HG02798 (cell line): ENCODE data around the gene SLC25A47.

Experiments used
- ATAC-seq: cut with Tn5 transposase; IDR thresholded peaks from one replicate; pipeline ENCODE4 v1.9.1; 2021; ENCODE audit warnings: mild to moderate bottlenecking; ENCODE audit not compliant: unreplicated experiment, poor library complexity

SLC25A47 gene

GRCh38 chr14:100322138-100322957, 791 bp upstream of the SLC25A47 start:
- ATAC-seq: no peak

GRCh38 chr14:100323942-100324307, 786 bp downstream of the SLC25A47 start:
- ATAC-seq: no peak

DNA sequence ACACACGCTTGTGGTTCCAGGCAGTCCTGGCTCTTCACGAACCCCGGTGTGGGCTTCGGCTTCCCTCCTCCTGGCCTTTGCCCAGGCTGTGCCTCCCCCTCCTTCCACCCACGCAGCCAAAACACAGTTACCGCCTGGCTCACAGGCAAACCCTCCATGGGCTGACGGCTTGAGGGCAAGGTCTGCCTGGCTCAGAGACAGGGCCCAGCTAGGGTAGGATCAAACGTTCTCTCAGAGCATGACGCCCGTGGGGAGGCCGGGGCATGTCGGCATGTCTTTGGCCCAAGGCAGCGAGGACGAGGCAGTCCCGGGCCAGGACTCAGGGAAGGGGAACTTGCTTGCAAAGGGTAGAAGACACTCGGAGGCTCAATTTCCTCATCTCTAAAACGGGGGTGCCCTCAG, 2.1 kb downstream of the SLC25A47 start:
- no peak for ATAC-seq

DNA sequence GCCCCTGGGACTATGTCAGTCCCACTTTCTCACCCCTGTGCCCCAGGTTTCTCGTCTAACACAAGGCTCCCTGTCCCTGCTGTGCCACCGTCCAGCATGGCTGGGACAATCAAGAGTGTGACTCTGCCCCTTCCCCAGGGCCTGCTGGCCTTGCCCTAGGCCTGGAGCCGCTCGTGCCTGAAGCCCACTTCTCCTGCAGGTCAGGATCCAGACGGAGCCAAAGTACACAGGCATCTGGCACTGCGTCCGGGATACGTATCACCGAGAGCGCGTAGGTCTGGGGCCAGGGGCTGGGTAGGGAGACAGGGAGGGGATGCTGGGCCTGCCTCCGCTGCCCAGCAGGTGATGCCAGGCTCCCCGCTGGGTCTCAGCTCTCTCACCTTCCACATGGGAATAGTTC, 2.8 kb downstream of the SLC25A47 start:
- ATAC-seq: no peak

GRCh38 chr14:100327128-100327527, 4.0 kb downstream of the SLC25A47 start:
- ATAC-seq: no peak

DNA sequence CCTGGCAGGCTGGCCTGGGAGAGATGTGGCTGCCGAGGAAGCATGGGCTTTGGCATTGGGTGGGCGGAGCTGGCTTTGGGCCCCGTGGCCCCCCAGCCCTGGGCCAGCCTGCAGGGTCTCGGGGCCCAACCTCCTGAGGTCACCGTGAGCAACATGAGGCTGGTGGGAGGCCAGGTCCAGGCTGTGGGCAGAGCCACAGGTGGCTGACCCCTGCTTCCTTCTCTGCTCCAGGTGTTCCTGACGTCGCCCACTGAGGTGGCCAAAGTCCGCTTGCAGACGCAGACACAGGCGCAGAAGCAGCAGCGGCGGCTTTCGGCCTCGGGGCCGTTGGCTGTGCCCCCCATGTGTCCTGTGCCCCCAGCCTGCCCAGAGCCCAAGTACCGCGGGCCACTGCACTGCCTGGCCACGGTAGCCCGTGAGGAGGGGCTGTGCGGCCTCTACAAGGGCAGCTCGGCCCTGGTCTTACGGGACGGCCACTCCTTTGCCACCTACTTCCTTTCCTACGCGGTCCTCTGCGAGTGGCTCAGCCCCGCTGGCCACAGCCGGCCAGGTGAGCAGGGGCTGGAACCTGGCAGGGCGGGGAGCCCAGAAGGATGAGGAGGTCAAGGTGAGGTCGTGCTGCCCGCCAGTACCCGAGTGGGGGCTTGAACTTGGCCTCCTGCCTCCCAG, 5.5 kb downstream of the SLC25A47 start:
- ATAC-seq: no peak

GRCh38 chr14:100329233-100330006, 6.3 kb downstream of the SLC25A47 start:
- no peak for ATAC-seq

DNA sequence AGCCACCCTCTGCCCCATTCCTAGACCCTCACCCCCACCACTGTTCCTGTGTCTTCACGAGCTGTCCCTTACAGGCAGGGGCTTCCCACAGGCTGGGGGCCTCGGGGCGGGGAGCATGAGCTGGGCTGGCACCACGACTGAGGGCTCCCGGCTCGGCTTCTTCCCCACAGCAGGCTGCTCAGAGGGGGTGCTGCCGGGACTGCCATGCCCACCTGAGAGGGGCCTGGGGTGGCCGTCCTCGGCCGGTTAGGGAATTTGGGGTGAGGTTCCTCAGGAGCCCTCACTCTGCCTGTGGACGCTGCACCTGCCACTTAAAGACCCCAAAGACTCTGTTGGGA, 6.8 kb downstream of the SLC25A47 start:
- no peak for ATAC-seq

GRCh38 chr14:100330388-100330931, 7.3 kb downstream of the SLC25A47 start:
- no peak for ATAC-seq

- no peak for ATAC-seq
Measured at GRCh38 chr14:100332071-100332639, 9.0 kb downstream of the SLC25A47 start.

DNA sequence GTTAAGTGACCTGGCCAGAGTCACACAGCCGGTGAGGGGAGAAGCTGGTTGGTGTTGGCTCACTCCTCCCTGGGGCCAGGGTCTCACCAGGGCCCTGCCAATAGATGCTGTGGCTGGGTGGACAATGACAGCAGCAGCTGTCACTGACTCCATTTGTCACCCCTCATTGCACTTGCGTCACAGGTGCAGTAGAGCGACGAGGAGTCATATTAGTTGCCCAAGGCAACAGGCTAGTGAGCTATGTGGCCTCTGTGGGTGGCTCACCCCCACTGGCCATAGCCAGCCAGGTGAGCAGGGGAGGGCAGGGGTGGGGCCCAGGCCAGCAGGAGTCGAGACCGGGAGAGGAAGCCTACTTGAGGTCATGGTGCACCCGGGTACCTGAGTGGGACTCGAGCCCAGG, 9.7 kb downstream of the SLC25A47 start:
- peak; percentile 62 for ATAC-seq

DNA sequence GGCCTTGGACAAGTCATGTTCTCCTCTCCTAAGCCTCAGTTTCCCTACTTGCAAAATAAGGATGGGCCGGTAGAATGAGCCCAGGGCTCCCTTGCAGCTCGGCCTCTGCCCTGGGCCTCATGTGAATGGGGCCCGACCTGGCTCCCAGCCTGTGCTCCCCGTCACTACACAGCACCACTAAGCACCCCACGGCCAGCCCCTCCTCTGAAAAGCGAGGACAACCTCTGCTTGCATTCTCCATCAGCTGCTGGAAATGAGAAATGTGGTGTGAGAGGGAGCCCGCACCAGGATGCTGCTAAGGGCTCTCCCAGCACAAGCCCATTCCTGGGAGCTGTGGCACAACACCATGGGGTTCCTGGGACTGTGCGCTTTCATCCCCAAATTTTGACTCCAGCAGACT, 10.2 kb downstream of the SLC25A47 start:
- ATAC-seq: no peak

GRCh38 chr14:100333827-100334226, 10.7 kb downstream of the SLC25A47 start:
- ATAC-seq: no peak

DNA sequence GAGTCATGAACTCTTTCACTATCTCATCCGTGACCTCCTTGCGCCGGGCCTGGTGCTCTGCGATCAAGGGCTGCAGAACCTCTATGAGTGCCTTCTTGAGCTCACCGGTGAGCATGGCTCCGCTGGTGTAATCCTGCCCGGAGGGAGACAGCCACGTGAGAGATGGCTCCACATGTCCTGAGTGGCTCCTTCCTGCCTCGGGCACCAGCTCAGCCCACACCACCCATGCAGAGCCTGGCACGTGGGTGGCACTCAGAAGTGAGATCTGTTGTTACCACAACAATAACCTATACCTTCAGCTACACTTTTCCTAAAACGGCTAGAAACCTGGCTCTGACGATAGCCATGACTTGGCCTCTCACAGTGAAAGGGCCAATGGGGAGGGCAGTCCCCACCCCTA, 11.8 kb downstream of the SLC25A47 start:
- no peak for ATAC-seq

GRCh38 chr14:100336618-100337530, 13.7 kb downstream of the SLC25A47 start:
- ATAC-seq: no peak

DNA sequence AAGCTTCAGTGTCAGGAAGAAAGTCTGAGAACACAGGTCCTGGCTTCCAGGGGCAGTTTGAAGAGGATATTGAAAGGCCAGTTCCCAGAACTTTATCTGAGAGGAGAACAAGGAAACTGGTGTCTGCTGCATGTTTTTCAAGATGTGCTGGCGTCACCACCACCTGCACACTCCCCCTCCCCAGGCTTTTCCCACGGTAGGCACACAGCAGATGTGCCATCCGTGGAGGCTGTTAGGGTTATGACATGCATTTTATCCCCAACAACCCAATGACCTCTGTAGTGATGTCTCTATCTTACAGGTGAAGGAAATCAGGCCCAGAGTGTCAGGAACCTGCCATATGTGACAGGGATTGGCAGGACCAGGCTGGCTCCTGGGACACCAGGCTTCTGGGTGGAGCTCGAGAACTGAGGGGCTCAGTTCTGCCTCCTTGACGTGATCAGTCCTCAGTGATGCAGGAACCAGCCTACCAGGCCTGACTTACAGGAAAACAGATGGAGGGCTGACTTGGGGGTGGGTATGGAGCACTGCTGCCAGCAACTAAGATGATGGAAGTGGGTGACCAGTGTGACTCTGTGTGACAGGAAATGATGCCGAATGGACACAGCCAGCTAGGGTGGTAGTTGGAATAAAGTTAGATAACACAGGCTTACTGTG, 16.8 kb downstream of the SLC25A47 start:
- no peak for ATAC-seq

DNA sequence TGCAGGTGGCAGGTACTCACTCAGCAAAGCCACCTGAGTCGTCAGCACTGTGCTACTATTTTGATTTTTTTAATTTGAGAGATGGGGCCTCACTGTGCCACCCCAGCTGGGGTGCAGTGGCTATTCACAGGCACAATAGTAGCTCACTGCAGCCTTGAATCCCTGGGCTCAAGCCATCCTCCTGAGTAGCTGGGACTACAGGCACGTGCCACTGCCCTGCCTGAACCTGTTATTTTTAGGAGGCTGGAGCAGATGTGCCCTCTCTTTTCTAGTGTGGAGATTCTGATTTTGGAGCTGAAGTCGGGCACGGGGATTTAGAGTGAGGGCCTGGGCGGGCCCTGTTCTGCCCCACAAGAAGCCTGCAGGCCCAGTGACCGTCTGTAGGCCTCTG, 17.3 kb downstream of the SLC25A47 start:
- no peak for ATAC-seq

DNA sequence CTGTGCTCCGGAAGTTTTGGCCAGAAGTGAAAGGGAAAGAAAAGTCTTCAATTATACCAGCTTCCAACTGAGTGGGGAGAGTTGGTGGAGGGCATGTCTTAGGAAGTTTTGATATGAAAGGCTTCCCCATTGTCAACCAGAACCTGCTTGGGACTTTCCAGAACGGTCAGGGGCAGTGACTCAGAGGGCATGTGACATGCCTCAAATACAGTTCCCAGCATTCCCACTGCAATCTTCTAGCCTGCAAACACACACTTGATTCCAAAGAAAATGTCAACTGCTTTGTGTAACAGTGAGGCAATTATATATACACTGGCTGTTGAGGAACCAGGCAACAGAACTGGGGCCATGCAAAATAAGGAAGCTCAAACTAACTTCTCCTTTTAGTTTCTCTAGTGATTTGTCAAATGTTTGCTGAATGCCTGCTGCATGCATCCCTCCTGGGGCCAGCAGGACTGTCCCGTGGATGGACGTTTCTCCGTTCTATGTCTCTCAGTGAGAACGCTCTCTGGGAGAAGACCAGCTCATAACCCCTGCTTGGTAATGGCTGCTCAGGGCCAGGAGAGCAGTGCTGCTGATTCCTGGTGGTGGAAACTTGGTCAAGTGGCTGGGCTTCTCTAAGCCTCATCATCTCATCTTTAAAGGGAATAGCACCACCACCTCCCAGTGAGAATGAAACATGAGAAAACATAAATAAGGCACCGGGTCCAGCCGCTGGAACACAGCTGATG, 18.3 kb downstream of the SLC25A47 start:
- ATAC-seq: peak; percentile 41

GRCh38 chr14:100342195-100342594, 19.1 kb downstream of the SLC25A47 start:
- no peak for ATAC-seq
